Measurements from ENCODE around the gene DNAI7. TPM values are rescaled to one million over a fixed set of nuclear protein-coding genes. Genes with fewer than 3 reads are reported as not detected.

DNAI7 gene
- total and polyA plus RNA-seq, 2 of the 13 experiments (the other 11 are each of a cell fraction or from before 2014, with no cell fraction given), result 0.04 to 0.25 TPM

DNA sequence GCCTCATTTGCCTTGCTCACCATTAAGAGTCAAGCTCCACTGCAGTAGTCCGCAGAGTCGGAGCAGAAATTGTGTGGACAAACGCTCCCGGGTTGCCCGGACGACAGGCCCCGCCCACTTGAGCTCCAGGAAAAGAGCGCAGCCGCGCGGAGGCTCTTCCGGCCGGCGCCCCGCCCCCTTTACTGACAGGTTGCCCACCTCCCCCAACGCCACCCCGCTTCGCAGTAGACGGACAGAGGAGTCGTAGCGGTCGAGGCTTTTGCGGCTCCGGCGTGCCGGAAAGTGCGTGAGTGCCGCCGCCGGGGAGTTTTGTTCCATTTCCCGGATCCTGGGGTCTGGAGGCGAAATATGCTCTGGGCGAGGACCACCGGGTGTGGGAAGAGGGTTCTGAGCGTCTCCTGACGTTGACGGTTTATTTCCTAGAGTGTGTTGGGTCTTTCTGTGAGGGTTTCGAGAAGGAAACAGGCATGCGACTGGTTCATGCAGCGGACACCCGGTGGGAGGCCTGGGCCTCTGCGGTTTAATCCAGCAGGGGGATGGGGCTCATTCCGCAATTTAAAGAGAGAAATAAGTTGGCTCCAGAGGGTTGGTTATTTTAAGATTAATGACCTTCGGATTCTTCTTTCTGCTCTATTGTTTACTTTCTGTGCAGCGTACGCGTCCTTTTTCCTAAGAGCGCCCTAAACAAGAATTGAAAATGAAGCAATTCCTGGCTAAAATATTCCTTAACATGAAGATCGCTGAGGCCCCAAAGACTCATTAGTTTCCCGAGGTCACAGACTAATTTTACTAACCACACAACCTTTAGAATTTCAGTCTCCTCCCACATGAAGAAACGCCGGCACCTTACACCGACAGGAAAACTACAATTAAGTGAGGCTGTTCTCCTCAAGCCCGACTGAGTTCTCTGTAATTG, at the start of gene DNAI7, which contains the start of gene ETFRF1 (continued):
- TF ChIP-seq, protein P1, sequence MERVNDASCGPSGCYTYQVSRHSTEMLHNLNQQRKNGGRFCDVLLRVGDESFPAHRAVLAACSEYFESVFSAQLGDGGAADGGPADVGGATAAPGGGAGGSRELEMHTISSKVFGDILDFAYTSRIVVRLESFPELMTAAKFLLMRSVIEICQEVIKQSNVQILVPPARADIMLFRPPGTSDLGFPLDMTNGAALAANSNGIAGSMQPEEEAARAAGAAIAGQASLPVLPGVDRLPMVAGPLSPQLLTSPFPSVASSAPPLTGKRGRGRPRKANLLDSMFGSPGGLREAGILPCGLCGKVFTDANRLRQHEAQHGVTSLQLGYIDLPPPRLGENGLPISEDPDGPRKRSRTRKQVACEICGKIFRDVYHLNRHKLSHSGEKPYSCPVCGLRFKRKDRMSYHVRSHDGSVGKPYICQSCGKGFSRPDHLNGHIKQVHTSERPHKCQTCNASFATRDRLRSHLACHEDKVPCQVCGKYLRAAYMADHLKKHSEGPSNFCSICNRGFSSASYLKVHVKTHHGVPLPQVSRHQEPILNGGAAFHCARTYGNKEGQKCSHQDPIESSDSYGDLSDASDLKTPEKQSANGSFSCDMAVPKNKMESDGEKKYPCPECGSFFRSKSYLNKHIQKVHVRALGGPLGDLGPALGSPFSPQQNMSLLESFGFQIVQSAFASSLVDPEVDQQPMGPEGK (CRISPR knock-in tag; IDR thresholded peaks at IDR 0.05), result 0 out of 2 replicates have a peak, but pooled peaks have one; percentile 28
- TF ChIP-seq MAFK (conservative IDR thresholded peaks at IDR 0.05 in 1 of 2, IDR thresholded peaks at IDR 0.05 in 1 of 2; ENCODE audit: low read length in 2 of 2), result no peak
- peak; percentile 51; the same call in 1 of the 2 replicates for TF ChIP-seq HBP1 (CRISPR knock-in tag; IDR thresholded peaks at IDR 0.05; ENCODE audit: low read depth)
- TF ChIP-seq ZNF780A (CRISPR knock-in tag; IDR thresholded peaks at IDR 0.05), result 0 out of 2 replicates have a peak, but pooled peaks have one; percentile 24
- TF ChIP-seq, protein P2, sequence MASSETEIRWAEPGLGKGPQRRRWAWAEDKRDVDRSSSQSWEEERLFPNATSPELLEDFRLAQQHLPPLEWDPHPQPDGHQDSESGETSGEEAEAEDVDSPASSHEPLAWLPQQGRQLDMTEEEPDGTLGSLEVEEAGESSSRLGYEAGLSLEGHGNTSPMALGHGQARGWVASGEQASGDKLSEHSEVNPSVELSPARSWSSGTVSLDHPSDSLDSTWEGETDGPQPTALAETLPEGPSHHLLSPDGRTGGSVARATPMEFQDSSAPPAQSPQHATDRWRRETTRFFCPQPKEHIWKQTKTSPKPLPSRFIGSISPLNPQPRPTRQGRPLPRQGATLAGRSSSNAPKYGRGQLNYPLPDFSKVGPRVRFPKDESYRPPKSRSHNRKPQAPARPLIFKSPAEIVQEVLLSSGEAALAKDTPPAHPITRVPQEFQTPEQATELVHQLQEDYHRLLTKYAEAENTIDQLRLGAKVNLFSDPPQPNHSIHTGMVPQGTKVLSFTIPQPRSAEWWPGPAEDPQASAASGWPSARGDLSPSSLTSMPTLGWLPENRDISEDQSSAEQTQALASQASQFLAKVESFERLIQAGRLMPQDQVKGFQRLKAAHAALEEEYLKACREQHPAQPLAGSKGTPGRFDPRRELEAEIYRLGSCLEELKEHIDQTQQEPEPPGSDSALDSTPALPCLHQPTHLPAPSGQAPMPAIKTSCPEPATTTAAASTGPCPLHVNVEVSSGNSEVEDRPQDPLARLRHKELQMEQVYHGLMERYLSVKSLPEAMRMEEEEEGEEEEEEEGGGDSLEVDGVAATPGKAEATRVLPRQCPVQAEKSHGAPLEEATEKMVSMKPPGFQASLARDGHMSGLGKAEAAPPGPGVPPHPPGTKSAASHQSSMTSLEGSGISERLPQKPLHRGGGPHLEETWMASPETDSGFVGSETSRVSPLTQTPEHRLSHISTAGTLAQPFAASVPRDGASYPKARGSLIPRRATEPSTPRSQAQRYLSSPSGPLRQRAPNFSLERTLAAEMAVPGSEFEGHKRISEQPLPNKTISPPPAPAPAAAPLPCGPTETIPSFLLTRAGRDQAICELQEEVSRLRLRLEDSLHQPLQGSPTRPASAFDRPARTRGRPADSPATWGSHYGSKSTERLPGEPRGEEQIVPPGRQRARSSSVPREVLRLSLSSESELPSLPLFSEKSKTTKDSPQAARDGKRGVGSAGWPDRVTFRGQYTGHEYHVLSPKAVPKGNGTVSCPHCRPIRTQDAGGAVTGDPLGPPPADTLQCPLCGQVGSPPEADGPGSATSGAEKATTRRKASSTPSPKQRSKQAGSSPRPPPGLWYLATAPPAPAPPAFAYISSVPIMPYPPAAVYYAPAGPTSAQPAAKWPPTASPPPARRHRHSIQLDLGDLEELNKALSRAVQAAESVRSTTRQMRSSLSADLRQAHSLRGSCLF (CRISPR knock-in tag; IDR thresholded peaks at IDR 0.05; ENCODE audit: borderline replicate concordance), result no peak
- TF ChIP-seq, protein P3, sequence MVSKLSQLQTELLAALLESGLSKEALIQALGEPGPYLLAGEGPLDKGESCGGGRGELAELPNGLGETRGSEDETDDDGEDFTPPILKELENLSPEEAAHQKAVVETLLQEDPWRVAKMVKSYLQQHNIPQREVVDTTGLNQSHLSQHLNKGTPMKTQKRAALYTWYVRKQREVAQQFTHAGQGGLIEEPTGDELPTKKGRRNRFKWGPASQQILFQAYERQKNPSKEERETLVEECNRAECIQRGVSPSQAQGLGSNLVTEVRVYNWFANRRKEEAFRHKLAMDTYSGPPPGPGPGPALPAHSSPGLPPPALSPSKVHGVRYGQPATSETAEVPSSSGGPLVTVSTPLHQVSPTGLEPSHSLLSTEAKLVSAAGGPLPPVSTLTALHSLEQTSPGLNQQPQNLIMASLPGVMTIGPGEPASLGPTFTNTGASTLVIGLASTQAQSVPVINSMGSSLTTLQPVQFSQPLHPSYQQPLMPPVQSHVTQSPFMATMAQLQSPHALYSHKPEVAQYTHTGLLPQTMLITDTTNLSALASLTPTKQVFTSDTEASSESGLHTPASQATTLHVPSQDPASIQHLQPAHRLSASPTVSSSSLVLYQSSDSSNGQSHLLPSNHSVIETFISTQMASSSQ (IDR thresholded peaks at IDR 0.05; ENCODE audit: low read depth), result no peak
- TF ChIP-seq, protein P3 (CRISPR knock-in tag; IDR thresholded peaks at IDR 0.05; ENCODE audit: borderline replicate concordance), result peak; percentile 38; the same call in 1 of the 2 replicates
- TF ChIP-seq, protein P4, sequence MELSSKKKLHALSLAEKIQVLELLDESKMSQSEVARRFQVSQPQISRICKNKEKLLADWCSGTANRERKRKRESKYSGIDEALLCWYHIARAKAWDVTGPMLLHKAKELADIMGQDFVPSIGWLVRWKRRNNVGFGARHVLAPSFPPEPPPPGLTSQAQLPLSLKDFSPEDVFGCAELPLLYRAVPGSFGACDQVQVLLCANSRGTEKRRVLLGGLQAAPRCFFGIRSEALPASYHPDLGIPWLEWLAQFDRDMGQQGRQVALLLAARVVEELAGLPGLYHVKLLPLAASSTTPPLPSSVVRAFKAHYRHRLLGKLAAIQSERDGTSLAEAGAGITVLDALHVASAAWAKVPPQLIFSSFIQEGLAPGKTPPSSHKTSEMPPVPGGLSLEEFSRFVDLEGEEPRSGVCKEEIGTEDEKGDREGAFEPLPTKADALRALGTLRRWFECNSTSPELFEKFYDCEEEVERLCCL (CRISPR knock-in tag; IDR thresholded peaks at IDR 0.05; ENCODE audit: borderline replicate concordance), result no peak; the same call in 1 of the 2 replicates
- TF ChIP-seq ZNF136 (CRISPR knock-in tag; IDR thresholded peaks at IDR 0.05; ENCODE audit: low read depth), result no peak; the same call in 1 of the 2 replicates
- no peak for TF ChIP-seq HDAC6 (IDR thresholded peaks at IDR 0.05; ENCODE audit: low read depth, low read length)
- TF ChIP-seq TBX3 (IDR thresholded peaks at IDR 0.05; ENCODE audit: borderline replicate concordance), result 0 out of 2 replicates have a peak, but pooled peaks have one; percentile 49
- peak; percentile 95; the same call in 2 of the 3 replicates for TF ChIP-seq MXI1 (IDR thresholded peaks at IDR 0.05; ENCODE audit: borderline replicate concordance, low read depth, low read length)
